Astrocyte (in vitro differentiated cells and primary cell): ENCODE data around the gene ZBTB7A.

Experiments
- CTCF ChIP-seq: IDR thresholded peaks from 2 replicates; pipeline ENCODE4 v1.5.1; 2011; ENCODE audit warnings: low read depth, mild to moderate bottlenecking, inconsistent platforms, low read length, moderate library complexity; ENCODE audit not compliant: insufficient read depth
- EZH2 ChIP-seq: IDR thresholded peaks from 2 replicates; pipeline ENCODE4 v1.6.1; 2012; ENCODE audit warnings: mild to moderate bottlenecking, low read length, inconsistent platforms; ENCODE audit not compliant: insufficient read depth

- TF ChIP-seq CTCF (no peak), EZH2 (no peak)
Measured at GRCh38 chr19:4089946-4090345, 23.2 kb upstream of the ZBTB7A start.
